GM20000 (cell line): ENCODE results near the gene MED16.
"Not testable (repeated sequence)": the region's sequence is repeated elsewhere in the genome, so short reads cannot be mapped to it uniquely, and the experiment has no call there.

Experiments used
- DNase-seq: peaks from one replicate; pipeline ENCODE4 v3.0.0; 2012; ENCODE audit warnings: low spot score
- TF ChIP-seq, protein P1 (sequence below): IDR thresholded peaks from 2 replicates; pipeline ENCODE4 v1.5.1; 2012; ENCODE audit warnings: mild to moderate bottlenecking, control low read depth; ENCODE audit errors: extremely low read depth, missing control alignments

MED16 gene

DNA sequence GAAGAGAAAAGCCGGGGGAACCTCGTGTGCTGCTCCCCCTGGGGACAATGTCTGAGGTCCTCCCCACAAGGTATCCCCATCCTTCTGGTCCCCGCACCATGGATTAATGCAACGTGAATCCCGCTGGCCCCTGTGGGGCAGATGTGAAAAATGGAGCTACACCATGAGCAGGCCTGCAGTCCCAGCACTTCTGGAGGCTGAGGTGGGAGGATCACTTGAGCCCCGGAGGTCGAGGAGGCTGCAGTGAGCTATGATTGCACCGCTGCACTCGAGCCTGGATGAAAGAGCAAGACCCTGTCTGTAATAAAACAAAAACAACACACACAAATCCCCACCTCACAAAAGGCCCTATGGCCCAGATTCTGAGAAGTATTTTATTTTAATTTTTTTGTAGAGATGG, 34.7 kb downstream of the MED16 start:
- DNase-seq: no peak
- TF ChIP-seq, protein P1, sequence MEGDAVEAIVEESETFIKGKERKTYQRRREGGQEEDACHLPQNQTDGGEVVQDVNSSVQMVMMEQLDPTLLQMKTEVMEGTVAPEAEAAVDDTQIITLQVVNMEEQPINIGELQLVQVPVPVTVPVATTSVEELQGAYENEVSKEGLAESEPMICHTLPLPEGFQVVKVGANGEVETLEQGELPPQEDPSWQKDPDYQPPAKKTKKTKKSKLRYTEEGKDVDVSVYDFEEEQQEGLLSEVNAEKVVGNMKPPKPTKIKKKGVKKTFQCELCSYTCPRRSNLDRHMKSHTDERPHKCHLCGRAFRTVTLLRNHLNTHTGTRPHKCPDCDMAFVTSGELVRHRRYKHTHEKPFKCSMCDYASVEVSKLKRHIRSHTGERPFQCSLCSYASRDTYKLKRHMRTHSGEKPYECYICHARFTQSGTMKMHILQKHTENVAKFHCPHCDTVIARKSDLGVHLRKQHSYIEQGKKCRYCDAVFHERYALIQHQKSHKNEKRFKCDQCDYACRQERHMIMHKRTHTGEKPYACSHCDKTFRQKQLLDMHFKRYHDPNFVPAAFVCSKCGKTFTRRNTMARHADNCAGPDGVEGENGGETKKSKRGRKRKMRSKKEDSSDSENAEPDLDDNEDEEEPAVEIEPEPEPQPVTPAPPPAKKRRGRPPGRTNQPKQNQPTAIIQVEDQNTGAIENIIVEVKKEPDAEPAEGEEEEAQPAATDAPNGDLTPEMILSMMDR: no peak

DNA sequence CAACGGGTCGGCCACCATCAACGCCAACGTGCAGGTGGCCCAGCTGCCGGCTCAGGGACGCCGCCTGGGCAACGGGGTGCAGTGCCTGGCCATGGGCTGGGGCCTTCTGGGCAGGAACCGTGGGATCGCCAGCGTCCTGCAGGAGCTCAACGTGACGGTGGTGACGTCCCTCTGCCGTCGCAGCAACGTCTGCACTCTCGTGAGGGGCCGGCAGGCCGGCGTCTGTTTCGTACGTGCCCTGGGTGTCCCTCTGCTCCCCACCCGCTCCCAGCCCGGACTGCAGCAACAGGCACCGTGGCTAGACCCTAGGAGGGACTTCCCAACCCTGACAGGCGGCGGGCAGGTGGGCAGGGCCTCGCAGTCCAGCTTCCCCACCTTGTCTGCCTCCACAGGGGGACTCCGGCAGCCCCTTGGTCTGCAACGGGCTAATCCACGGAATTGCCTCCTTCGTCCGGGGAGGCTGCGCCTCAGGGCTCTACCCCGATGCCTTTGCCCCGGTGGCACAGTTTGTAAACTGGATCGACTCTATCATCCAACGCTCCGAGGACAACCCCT, 37.3 kb downstream of the MED16 start:
- no peak for DNase-seq
- TF ChIP-seq, protein P1: no peak

DNA sequence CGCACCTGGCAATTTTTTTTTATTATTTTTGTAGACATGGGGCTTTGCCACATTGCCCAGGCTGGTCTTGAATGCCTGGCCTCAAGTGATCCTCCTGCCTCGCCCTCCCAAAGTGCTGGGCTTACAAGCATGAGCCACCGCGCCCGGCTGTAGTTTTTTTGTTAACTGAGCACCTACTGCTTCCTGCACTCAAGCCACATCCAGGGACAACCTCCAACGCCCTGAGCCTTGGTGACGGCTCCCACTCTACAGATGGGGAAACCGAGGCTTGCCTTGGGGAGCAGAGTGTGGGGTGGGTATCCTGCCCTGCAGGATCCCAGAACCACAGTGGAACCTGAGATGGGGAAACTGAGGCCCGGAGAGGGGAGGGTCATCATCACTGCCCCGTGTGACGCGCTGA, 37.8 kb downstream of the MED16 start:
- no peak for DNase-seq
- TF ChIP-seq, protein P1: no peak

DNA sequence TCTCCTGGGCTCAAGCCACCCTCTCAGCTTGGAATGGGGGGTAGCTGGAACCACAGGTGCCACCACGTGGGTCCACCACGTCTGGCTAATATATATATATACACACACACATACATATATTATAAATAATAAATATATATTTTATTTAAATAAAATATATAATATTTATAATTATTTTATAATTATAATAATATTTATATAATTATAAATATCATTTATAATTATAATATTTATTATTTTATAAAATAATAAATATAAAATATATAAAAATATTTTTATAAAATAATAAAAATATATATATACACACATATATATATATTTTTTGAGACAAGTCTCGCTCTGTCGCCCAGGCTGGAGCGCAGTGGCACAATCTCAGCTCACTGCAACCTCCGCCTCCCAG, 38.4 kb downstream of the MED16 start:
- TF ChIP-seq, protein P1: no peak
- no peak for DNase-seq

DNA sequence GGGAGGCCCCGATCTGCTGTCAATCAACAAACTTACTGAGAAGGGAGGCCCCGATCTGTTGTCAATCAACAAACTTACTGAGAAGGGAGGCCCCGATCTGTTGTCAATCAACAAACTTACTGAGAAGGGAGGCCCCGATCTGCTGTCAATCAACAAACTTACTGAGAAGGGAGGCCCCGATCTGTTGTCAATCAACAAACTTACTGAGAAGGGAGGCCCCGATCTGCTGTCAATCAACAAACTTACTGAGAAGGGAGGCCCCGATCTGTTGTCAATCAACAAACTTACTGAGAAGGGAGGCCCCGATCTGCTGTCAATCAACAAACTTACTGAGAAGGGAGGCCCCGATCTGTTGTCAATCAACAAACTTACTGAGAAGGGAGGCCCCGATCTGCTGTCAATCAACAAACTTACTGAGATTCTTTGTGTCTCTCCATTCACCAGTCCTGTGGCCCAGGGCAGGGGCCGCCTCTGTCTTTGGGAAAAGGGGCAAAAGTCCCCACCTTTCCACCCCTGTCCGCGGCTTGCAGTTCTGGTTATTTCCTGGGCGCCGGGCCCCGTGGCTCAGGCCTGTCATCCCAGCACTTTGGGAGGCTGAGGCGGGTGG, 39.3 kb downstream of the MED16 start:
- DNase-seq: not testable (repeated sequence)

DNA sequence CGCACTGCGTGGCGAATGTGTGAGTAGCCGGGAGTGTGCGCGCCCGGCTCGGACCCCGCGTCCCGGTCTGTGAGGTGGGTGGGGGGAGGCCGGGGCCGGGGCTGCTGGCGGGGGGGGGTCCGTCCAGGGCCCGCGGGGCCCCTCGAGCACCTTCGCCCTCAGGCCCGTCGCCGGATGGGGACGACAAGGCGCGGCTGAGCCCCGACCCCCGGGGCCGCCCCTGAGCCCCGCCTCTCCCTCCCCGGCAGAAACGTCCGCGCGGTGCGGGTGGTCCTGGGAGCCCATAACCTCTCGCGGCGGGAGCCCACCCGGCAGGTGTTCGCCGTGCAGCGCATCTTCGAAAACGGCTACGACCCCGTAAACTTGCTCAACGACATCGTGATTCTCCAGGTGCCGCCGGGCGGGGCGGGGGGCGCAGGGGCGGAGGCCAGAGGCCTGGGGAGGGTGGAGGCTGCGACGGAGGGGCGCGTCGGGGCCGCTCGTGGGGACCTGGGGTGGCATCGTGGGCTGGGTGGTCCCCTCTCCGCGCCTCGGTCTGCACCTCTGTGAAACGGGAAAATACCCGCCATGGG, 39.9 kb downstream of the MED16 start:
- TF ChIP-seq, protein P1: no peak

DNA sequence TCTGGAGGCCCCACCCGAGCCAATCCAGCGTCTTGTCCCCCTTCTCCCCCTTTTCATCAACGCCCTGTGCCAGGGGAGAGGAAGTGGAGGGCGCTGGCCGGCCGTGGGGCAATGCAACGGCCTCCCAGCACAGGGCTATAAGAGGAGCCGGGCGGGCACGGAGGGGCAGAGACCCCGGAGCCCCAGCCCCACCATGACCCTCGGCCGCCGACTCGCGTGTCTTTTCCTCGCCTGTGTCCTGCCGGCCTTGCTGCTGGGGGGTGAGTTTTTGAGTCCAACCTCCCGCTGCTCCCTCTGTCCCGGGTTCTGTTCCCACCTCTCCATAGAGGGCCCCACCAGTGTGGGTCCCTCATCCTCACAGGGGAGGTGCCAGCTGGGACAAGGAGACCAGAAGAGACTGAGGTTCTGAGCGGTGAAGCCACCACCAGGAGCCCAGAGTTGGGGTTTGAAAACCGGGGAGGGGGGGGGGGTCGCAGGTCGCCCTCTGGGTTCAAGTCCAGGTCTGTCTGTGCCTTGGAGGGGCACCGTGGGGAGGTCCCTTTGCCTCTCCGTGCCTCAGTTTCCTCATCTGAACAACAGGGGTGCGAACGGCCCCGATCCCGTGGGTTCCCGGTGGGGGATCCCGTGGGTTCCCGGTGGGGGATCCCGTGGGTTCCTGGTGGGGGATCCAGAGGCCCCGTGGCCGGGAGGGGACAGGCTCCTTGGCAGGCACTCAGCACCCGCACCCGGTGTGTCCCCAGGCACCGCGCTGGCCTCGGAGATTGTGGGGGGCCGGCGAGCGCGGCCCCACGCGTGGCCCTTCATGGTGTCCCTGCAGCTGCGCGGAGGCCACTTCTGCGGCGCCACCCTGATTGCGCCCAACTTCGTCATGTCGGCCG, 40.6 kb downstream of the MED16 start, which contains the start of gene ELANE:
ELANE (plus strand) TSS at position 168 of the 878 bp plus-strand sequence; CDS start at position 194, 26 bp downstream.
- TF ChIP-seq, protein P1: no peak
- DNase-seq: no peak

More for the DNA sequence above, 39.9 kb downstream of the MED16 start:
- no peak for DNase-seq
